GM23338 (cell line): ENCODE data around the gene LPP. TPM values are rescaled to one million over a fixed set of nuclear protein-coding genes. Genes with fewer than 3 reads are reported as not detected.

Source experiments
- ATAC-seq: fragments of 200-7000 bp; cut with Tn5 transposase; 3 replicates; pipeline ENCODE4 v1.9.1; 2020
- DNase-seq: peaks from one replicate; pipeline ENCODE4 v3.0.0-alpha.2; 2015; ENCODE audit warnings: low spot score
- H2AFZ ChIP-seq: fragments of 200-600 bp; sonication (generic); 2 replicates; pipeline ENCODE4 v1.8.0; 2016; ENCODE audit warnings: antibody characterized with exemption, mild to moderate bottlenecking, moderate library complexity
- H3F3A ChIP-seq: fragments of 200-600 bp; sonication (generic); replicated peaks from 2 replicates; pipeline ENCODE4 v1.8.0; 2017; ENCODE audit warnings: antibody characterized with exemption, mixed run types, low read depth
- H3K27ac ChIP-seq: fragments of 200-600 bp; sonication (generic); 2 replicates; pipeline ENCODE4 v1.6.1; 2016; ENCODE audit warnings: low read depth
- H3K27me3 ChIP-seq: fragments of 200-600 bp; sonication (generic); 2 replicates; pipeline ENCODE4 v1.8.0; 2016; ENCODE audit warnings: mild to moderate bottlenecking, mixed run types, moderate library complexity; ENCODE audit not compliant: insufficient read depth
- H3K36me3 ChIP-seq: fragments of 200-600 bp; sonication (generic); 2 replicates; pipeline ENCODE4 v1.8.0; 2016; ENCODE audit warnings: mild to moderate bottlenecking; ENCODE audit not compliant: insufficient read depth
- H3K4me1 ChIP-seq: fragments of 200-600 bp; sonication (generic); 2 replicates; pipeline ENCODE4 v1.8.0; 2016; ENCODE audit warnings: mild to moderate bottlenecking, moderate library complexity; ENCODE audit not compliant: insufficient read depth
- H3K4me2 ChIP-seq: fragments of 200-600 bp; sonication (generic); 2 replicates; pipeline ENCODE4 v1.7.1; 2017; ENCODE audit warnings: mixed run types
- H3K4me3 ChIP-seq: fragments of 200-600 bp; sonication (generic); 2 replicates; pipeline ENCODE4 v1.6.1; 2016; ENCODE audit warnings: mixed run types
- H3K79me2 ChIP-seq: fragments of 200-600 bp; sonication (generic); replicated peaks from 2 replicates; pipeline ENCODE4 v1.8.0; 2017; ENCODE audit warnings: mild to moderate bottlenecking; ENCODE audit not compliant: insufficient read depth
- H3K9me2 ChIP-seq: fragments of 200-600 bp; sonication (generic); 2 replicates; pipeline ENCODE4 v1.8.0; 2017; ENCODE audit not compliant: insufficient read depth
- H4K20me1 ChIP-seq: fragments of 200-600 bp; sonication (generic); replicated peaks from 2 replicates; pipeline ENCODE4 v1.8.0; 2017; ENCODE audit warnings: mild to moderate bottlenecking; ENCODE audit not compliant: insufficient read depth
- H3K27ac Mint-ChIP-seq: 2 replicates; pipeline ENCODE4 v1.8.0; 2020; ENCODE audit warnings: inconsistent platforms, mild to moderate bottlenecking, moderate library complexity, mixed read lengths
- H3K27me3 Mint-ChIP-seq: 3 replicates; pipeline ENCODE4 v1.8.0; 2022; ENCODE audit warnings: low read depth, mild to moderate bottlenecking, moderate library complexity, mixed read lengths, inconsistent platforms; ENCODE audit not compliant: insufficient read depth, poor library complexity
- H3K36me3 Mint-ChIP-seq: 3 replicates; pipeline ENCODE4 v1.8.0; 2021; ENCODE audit warnings: low read depth, mild to moderate bottlenecking, inconsistent platforms, moderate library complexity, mixed read lengths
- H3K4me1 Mint-ChIP-seq: 3 replicates; pipeline ENCODE4 v1.8.0; 2020; ENCODE audit warnings: mild to moderate bottlenecking, inconsistent platforms, mixed read lengths
- H3K4me3 Mint-ChIP-seq: 3 replicates; pipeline ENCODE4 v1.8.0; 2021; ENCODE audit warnings: moderate library complexity, mild to moderate bottlenecking, inconsistent platforms, mixed read lengths
- H3K9me3 Mint-ChIP-seq: 3 replicates; pipeline ENCODE4 v1.8.0; 2020; ENCODE audit warnings: moderate library complexity, mild to moderate bottlenecking, inconsistent platforms, mixed read lengths
- CTCF ChIP-seq, 2 experiments: fragments of 200-600 bp in 1 of 2; sonication (generic) in 1 of 2; conservative IDR thresholded peaks; 2 replicates each; pipeline versions ENCODE4 v1.5.1 to v1.6.1; 2016 to 2017; ENCODE audit warnings: antibody characterized with exemption in 2 of 2, low read depth in 2 of 2, mild to moderate bottlenecking in 2 of 2, moderate library complexity in 1 of 2
- ETS1 ChIP-seq: IDR thresholded peaks from 2 replicates; pipeline ENCODE4 v1.6.1; 2016; ENCODE audit warnings: antibody characterized with exemption
- EZH2 ChIP-seq: fragments of 200-600 bp; sonication (generic); IDR thresholded peaks from one replicate; pipeline ENCODE4 v1.8.0; 2017; ENCODE audit warnings: antibody characterized with exemption, mild to moderate bottlenecking, low read depth; ENCODE audit not compliant: unreplicated experiment
- EZH2phosphoT487 ChIP-seq: fragments of 200-600 bp; sonication (generic); IDR thresholded peaks from one replicate; pipeline ENCODE4 v1.8.1; 2018; ENCODE audit warnings: antibody characterized with exemption; ENCODE audit not compliant: unreplicated experiment
- NANOG ChIP-seq: IDR thresholded peaks from 2 replicates; pipeline ENCODE4 v1.6.1; 2016; ENCODE audit warnings: antibody characterized with exemption, borderline replicate concordance
- REST ChIP-seq: IDR thresholded peaks from one replicate; pipeline ENCODE4 v1.6.1; 2018; ENCODE audit warnings: antibody characterized with exemption; ENCODE audit not compliant: unreplicated experiment
- STAT1 ChIP-seq: IDR thresholded peaks from one replicate; pipeline ENCODE4 v1.6.1; 2016; ENCODE audit warnings: antibody characterized with exemption; ENCODE audit not compliant: unreplicated experiment
- ZNF114 ChIP-seq: fragments of 250-450 bp; sonication (Bioruptor Pico); IDR thresholded peaks from 2 replicates; pipeline ENCODE4 v1.5.0; 2020; ENCODE audit warnings: mild to moderate bottlenecking, moderate library complexity
- ZNF331 ChIP-seq: fragments of 250-450 bp; sonication (Bioruptor Pico); IDR thresholded peaks from 2 replicates; pipeline ENCODE4 v1.5.0; 2020; ENCODE audit warnings: low read depth, mild to moderate bottlenecking, moderate library complexity
- ZNF462 ChIP-seq: fragments of 250-450 bp; sonication (Bioruptor Pico); IDR thresholded peaks from 2 replicates; pipeline ENCODE4 v1.5.0; 2020; ENCODE audit warnings: mild to moderate bottlenecking, moderate library complexity
- polyA plus RNA-seq: library from polyadenylated mRNA; unstranded; fragments of >200 nt; fragmentation: Nextera tagmentation; extraction: Ambion mirVana; gene quantifications from 2 replicates; pipeline ENCODE4 v1.2.1, GENCODE V29; 2016
- total RNA-seq: library from RNA; depleted of rRNA; stranded (reverse); fragments of >200 nt; shearing (Covaris generic); gene quantifications from 2 replicates; pipeline ENCODE4 v1.2.3, GENCODE V29; 2014

The LPP gene
- total and polyA plus RNA-seq, 2 experiments from 2014 or later = 23.0 to 35.2 TPM

- Histone ChIP-seq H3K4me3 (no peak overlapping the region), H2AFZ (no peak overlapping the region), H3K36me3 (no peaks in the 10 kb centered on the region), H3K27me3 (no peaks in the 10 kb centered on the region), H3K4me2 (no peak overlapping the region), H3K4me1 (peaks cover 20% of the 10 kb centered on the region), H3F3A (no peaks in the 10 kb centered on the region), H3K9me2 (no peaks in the 10 kb centered on the region), H3K79me2 (peaks cover 59% of the 10 kb centered on the region), H4K20me1 (peaks cover 2% of the 10 kb centered on the region), H3K27ac (no peak overlapping the region)
- Mint-ChIP-seq H3K9me3 (no peaks in the 10 kb centered on the region), H3K27ac (no peak overlapping the region), H3K36me3 (no peaks in the 10 kb centered on the region), H3K4me1 (peaks cover 30% of the 10 kb centered on the region), H3K27me3 (peaks cover 1% of the 10 kb centered on the region), H3K4me3 (no peak overlapping the region)
- DNase-seq = no peak
- no peak for ATAC-seq
- TF ChIP-seq ZNF462 (CRISPR knock-in tag) = no peak
- TF ChIP-seq EZH2 = no peak
- no peak for TF ChIP-seq ZNF114 (CRISPR knock-in tag)
- no peak for TF ChIP-seq STAT1
- no peak for TF ChIP-seq ETS1
- no peak for TF ChIP-seq REST
- no peak for TF ChIP-seq NANOG
- TF ChIP-seq ZNF331 (CRISPR knock-in tag) = no peak
- no peak for TF ChIP-seq CTCF (conservative IDR thresholded peaks at IDR 0.05; ENCODE audit: low read depth in 2 of 2)
- TF ChIP-seq EZH2phosphoT487 = no peak
Observed at GRCh38 chr3:188187053-188187452, 33.1 kb downstream of the LPP start.
